SK-N-MC (cell line): ENCODE measurements around the gene NSRP1.

Experiments used
- EZH2 ChIP-seq: fragments of 200-600 bp; sonication (generic); IDR thresholded peaks from one replicate; pipeline ENCODE4 v1.6.1; 2017; ENCODE audit warnings: antibody characterized with exemption
- FOXP2 ChIP-seq: optimal IDR thresholded peaks from 2 replicates; pipeline ENCODE3; 2011; ENCODE audit warnings: mild to moderate bottlenecking, moderate library complexity; ENCODE audit not compliant: insufficient read depth; ENCODE audit errors: extremely low read length, control extremely low read depth
- POLR2AphosphoS5 ChIP-seq: IDR thresholded peaks from 2 replicates; pipeline ENCODE4 v1.6.1; 2012; ENCODE audit warnings: mild to moderate bottlenecking, low read depth, low read length, borderline replicate concordance

DNA sequence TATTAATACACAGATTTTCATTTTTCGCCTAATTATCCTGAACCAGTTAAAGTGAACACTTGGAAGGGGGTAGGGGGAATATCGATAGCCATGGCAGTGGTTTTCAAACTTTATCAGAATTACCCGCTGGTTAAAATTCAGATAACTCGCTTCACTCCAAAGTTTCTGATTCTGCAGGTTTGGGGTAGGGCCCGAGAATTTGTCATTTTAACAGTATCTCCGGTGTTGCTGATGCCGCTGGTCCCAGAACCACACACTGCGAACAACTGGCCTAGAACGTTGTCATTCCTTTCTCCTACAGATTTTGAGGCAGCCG lies 313 bp upstream of the NSRP1 start:
- TF ChIP-seq EZH2 (no peak), POLR2AphosphoS5 (no peak), FOXP2 (no peak)
